Inflammatory macrophage treated with lipopolysaccharide for 4 hours (primary cell): Measurements from ENCODE around the gene CYP2W1.
A peak's percentile ranks its signal among the peaks of the same experiment; 100 is the strongest.
"Not testable (repeated sequence)": the region's sequence is repeated elsewhere in the genome, so short reads cannot be mapped to it uniquely, and the experiment has no call there.

Experiments used
- DNase-seq: peaks from one replicate; pipeline ENCODE4 v3.0.0-alpha.2; 2020

Gene CYP2W1

GRCh38 chr7:983004-983615 lies at the start of gene CYP2W1:
Gene CYP2W1 (plus strand): TSS chr7:983181. CDS start chr7:983212, 31 bp downstream.
- DNase-seq = no peak

GRCh38 chr7:934469-935163 lies 48.4 kb upstream of the CYP2W1 start:
- no peak for DNase-seq

GRCh38 chr7:935164-935873 lies 47.7 kb upstream of the CYP2W1 start:
- DNase-seq = no peak

GRCh38 chr7:935874-936385 lies 47.1 kb upstream of the CYP2W1 start:
- no peak for DNase-seq

- DNase-seq = no peak
These were observed 46.5 kb upstream of the CYP2W1 start for GRCh38 chr7:936386-937054.

- no peak for DNase-seq
These were observed 45.0 kb upstream of the CYP2W1 start for GRCh38 chr7:937856-938484.

- no peak for DNase-seq
These were observed 44.3 kb upstream of the CYP2W1 start for GRCh38 chr7:938546-939185.

GRCh38 chr7:939843-940242 lies 43.1 kb upstream of the CYP2W1 start:
- no peak for DNase-seq

GRCh38 chr7:940599-941408 lies 42.2 kb upstream of the CYP2W1 start:
- DNase-seq = peak; percentile 93

GRCh38 chr7:943793-944192 lies 39.2 kb upstream of the CYP2W1 start:
- DNase-seq = not testable (repeated sequence)

- no peak for DNase-seq
These were observed 38.2 kb upstream of the CYP2W1 start for GRCh38 chr7:944744-945143.

GRCh38 chr7:945147-945555 lies 37.8 kb upstream of the CYP2W1 start:
- DNase-seq = no peak

GRCh38 chr7:945556-946255 lies 37.3 kb upstream of the CYP2W1 start:
- DNase-seq = no peak

GRCh38 chr7:946256-946996 lies 36.6 kb upstream of the CYP2W1 start:
- DNase-seq = no peak

GRCh38 chr7:947391-948210 lies 35.4 kb upstream of the CYP2W1 start:
- DNase-seq = no peak

- DNase-seq = no peak
These were observed 33.7 kb upstream of the CYP2W1 start for GRCh38 chr7:949021-949934.

- DNase-seq = no peak
These were observed 31.0 kb upstream of the CYP2W1 start for GRCh38 chr7:951881-952547.
